Stimulated activated CD8-positive, alpha-beta memory T cell treated with anti-CD3 and anti-CD28 coated beads, Interleukin-12 subunit alpha, Interleukin-12 subunit beta, amount 100 ng/mL, for 24 hours (primary cell): ENCODE results near the gene LEF1.
"Not testable (repeated sequence)": the region's sequence is repeated elsewhere in the genome, so short reads cannot be mapped to it uniquely, and the experiment has no call there.

ENCODE experiments used
- DNase-seq: peaks from one replicate; pipeline ENCODE4 v3.0.0-alpha.2; 2020; ENCODE audit errors: extremely low read depth

Gene LEF1

DNA sequence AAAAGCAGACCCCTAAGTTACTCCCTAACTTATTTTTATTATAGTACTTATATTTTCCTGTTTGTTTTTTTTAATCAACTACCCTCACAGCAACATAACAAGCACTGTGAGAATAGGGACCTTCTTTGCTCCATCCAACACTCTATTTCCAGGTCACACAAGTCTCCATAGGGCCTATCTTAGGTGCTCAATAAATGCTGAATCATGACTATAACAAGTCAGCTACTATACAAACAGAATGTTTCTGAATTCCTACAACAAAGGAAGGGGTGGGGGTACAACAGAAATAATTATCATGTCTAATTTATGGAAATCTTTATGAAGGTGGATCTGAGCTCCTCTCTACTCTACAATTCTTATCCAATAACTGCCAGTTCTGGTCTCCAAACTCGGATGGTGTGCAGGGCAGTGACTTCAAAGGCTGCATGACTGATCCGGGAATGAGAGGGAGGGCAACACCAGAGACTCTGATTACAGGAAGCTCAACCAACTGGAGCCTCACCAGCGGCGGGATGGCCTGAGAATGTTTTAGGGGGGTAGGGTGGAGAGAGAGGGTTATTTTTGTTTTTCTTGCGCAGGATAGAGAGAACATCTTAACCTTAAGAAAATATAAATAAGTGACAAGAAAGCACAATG, 107.9 kb downstream of the LEF1 start:
- no peak for DNase-seq

- DNase-seq, result no peak
These were observed 108.6 kb downstream of the LEF1 start for GRCh38 chr4:108060164-108060563.

DNA sequence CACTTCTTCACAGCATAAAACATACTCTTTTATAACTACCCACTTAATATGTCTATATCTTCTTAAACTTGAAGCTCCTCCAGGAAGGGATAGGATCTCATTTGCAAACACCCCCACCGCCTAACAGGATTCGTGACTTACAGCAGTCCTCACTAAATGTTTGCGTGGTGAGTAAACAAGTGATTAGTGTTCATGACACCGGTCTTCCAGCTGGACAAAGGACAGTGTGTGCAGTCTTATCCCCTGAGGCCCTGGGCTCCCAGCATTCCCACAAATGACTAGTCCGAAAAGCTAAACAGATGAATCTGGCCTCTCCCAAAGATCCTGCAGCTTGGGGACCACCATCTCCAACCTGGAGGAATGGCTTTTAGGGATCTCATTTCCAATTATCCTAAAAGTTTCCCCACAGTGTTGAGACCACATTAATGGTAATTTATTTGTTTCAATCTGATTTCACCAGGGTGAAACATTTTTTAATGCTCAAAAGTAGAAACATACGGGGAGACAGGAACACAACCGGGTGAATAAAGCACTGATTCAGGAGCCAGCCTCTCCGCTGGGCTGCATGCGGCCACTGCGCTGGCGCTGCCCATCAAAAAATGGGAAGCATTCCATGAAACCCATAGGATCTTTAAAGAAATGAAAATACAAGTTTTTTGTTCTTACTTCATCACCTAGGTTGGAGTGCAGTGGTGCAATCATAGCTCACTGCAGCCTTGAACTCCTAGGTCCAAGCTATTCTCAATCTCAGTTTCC, 109.9 kb downstream of the LEF1 start:
- DNase-seq, result no peak

DNA sequence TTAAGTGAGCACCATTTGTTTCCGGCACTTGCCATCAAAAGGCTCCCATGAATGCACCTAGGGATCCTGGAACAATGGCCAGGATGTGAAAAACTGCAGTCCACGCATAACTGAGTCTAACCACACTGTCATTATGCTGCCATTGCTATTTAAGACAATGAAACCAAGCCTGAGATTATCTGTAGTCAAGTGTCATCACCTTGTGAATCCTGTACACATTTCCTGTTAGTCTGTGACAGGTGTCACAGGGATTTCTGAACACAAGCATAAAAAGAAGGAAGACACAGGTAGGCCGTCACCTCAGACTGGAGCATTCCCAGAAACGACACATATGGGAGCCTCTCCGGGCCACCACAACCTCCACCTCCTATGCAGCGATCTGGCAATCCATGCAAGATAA, 112.3 kb downstream of the LEF1 start:
- DNase-seq, result no peak

DNA sequence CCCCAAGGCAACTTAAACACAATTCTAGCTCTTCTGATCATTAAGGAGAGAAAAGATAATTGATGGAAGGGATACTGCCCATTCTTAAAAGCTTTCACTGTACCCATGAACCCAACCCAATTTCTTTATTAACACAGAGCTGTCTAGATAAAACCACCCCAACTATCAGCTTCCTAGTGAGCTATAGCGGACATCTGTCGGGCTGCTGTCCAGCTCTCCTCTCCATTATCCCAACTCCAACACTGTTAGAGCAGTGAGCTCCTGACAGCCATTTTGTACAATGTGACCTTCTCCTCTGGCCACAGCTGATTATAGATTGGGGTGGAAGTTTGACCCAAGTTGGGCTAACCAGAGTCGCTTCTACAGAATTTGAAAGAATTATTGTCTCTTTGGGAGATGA, 112.9 kb downstream of the LEF1 start:
- no peak for DNase-seq

DNA sequence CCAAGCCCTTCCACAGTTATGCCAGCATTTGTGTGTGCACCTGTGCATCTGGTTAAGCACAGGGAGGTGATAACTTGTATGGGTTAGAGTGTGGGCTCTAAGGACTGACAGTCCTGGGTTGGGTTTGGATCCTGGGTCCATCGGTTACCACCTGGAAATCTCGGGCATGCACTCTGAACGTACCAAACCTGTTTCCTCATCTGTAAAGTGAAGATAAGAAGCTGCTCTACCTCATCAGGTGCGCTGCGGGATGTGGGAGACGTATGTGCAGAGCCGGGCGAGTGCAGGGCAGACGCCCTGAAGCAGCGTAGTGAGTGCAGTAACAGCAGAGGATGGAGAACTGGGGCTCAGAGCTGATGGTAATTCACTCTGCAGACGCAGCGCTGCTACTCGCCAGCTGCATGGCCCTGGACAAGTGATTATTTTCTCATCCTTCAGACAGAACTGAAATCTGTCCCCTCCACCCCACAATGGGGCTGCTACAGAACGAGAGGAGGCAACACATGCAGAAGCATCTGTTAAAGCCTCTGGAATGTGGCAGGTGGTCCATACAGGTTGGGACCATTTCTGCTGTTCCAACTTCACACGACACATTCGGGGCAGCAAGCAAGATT, 114.6 kb downstream of the LEF1 start:
- no peak for DNase-seq

DNA sequence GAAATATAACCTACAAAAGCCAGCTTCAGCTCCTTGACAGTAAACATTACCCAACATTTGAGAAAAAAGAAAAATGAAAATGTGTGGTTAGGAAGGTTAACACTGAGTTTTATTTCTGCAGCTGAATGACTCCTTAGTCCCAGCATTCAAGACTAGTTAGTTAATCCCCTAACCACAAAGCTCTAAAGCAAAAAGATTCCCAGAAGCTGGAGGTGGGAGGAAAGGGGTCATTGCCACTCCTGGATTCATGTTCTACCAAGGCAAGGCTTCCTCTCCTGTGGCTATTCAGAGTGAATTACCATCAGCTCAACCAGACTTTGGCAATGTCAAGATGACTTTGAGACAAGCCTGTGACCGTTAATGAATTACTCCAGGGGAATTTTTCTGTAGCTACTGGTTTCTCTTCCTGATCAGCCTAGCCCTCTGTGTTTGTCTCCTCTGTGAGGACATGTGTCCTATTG, 115.5 kb downstream of the LEF1 start:
- no peak for DNase-seq

GRCh38 chr4:108052558-108053120, 116.1 kb downstream of the LEF1 start:
- DNase-seq, result no peak

- no peak for DNase-seq
These were observed 117.4 kb downstream of the LEF1 start for GRCh38 chr4:108051343-108051742.

DNA sequence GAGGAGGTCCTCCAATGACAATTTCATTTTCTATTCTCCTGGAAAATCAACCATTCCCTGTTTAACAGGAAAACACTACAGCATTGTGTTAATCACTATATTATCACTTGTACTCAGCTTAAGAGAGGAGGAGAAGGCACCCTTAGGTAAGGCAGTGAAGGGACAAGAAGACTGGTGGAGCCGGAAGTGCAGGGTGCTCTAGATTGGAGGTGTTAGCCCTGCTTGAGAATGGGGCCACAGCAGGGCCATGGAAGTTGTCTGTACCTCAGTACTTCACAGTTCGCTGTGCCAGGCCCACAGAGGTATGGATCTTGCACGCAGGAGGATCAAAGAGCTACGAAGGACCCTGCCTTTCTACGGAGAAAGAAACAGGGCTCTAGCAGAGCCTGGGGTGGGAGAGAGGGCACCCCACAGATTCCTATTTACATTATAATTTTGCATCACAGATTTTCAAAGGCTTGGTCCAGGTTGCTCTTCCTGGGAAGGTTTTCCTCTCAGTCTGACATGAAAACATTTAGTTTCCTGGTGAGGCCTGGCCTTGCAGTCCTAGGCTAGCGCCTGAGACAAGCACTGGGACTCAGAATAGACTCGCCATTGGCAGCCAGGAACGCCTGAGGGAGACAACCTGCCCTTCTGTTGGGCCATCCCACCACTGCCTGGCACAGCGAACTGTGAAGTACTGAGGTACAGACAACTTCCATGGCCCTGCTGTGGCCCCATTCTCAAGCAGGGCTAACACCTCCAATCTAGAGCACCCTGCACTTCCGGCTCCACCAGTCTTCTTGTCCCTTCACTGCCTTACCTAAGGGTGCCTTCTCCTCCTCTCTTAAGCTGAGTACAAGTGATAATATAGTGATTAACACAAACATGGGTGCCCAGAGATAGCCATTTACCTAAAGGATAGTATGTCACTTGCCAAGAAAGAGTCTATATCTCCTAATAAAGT, 118.3 kb downstream of the LEF1 start:
- DNase-seq, result not testable (repeated sequence)

- no peak for DNase-seq
These were observed 119.3 kb downstream of the LEF1 start for GRCh38 chr4:108049406-108049805.

DNA sequence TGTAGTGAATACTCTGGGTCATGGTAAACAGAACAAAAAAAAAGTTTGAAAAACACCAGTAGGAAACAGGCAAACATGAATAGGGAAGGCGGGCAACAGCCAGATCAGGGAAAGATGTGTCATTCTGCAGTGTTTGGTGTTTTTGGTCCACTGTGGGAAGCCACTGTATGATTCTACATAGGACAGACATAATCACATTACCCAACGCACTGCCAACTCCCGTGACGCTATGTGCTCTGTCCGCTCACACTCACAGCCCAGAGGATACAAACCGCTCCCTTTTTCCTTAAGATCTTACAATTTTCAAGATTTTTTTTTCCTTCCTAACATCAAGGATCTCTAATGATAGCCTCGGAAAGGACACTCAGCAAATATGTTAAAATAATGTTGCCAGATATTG, 119.7 kb downstream of the LEF1 start:
- no peak for DNase-seq

DNA sequence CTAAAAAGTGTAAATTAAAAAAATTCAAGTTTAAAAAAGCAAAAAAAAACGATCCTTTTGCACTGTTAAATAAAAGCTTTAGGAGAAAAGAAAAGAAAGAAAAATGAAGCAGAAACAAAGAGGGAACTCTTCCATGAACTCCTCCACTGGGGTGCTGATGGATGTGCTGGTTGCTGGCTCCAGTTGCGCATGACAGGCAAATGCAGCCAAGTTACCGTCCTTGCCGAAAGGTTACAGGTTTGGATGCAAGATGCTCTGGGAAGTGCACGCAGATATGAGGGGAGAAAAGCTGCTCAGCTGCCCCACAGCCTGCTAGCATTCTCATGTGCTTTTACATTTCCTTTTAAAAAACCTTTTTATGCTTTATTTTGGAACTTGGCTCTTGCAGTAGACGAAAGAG, 120.6 kb downstream of the LEF1 start:
- DNase-seq, result no peak

DNA sequence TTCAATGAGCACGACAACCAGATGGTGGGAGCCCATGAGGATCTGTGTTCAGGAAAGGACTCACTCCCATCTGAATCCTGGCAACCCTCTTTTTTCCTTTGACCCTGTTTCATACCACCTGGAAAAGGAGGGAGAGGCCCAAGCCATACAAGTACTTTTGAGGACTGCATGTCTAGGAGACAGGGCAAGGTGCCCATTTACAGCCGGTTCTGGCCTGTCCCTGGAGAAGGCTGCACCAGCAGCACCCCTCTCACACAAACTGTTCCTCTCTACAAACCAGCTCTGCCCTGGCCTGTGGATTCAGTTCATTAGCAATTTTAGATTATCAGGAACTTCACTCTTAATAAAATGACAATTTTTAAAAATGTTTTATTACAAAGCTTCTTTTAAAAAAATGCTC, 121.5 kb downstream of the LEF1 start:
- DNase-seq, result no peak

GRCh38 chr4:108045687-108046024, 123.1 kb downstream of the LEF1 start:
- no peak for DNase-seq

DNA sequence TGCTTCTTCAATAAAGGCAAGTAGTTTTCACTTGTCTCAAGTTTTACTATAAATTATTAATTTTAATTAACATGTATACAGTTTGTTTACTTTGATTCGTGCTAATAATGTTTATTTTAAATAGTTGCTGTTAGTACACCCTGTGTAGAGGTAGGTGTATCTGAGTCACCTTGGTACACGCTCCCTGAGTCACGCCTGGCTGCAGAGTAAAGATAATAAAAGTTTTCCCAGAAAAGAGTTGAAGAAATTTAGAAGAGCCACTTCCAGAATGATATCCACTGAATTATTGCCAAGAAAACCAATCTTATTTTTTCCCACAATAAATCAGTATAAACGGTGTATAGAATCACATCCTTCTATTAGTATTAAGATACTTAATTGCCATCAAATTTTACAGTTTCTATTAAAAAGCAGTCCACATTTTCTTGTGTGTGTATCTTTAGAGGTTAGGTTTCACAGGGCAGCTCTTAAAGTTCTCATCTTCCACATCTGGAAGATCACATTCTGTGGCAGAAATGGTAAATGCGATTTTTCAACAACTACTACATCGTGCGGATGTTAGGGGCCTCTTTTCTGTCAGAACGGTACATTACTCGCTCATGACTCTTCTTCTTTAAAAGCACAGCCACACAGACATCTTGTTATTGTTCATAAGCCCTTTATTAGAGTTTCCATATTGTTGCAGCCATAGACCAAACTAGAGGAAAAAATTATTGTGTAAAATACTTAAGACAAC, 123.6 kb downstream of the LEF1 start:
- DNase-seq, result no peak

DNA sequence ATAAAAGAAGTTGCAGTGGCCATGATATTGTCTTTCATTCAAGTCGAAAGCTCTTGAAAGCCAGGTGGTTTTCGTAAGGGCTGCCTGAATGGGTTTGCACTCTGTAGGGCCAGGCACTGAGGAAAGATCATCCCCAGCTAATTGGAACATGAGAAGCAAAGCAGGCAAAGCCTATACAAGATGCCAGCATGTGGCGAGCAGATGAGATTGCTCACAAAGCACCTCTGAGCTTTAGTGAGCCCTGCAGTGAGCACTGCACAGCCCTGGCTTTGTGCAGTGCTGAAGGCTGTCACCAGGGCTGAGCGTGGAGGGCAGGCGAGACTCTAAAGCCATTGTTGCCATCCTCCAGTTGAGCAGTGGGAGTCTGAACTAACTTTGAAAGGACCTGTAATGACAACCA, 125.2 kb downstream of the LEF1 start:
- no peak for DNase-seq

DNA sequence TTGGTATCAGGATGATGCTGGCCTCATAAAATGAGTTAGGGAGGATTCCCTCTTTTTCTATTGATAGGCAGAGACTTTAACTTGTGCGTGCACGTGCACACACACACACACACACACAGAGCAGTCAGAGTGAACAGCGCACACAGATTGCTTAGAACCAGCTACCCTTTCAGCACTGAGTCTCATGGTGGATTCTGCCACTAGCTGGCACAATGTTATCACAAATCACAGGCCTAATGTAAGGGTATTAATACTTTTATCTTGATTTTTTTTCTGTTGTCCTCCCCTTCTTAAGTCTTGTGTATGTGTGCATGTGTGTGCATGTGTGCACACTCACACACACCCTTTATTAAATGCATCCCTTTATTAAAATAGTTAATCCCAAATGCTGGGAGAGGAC, 125.8 kb downstream of the LEF1 start:
- DNase-seq, result no peak

GRCh38 chr4:108037884-108038283, 130.8 kb downstream of the LEF1 start:
- no peak for DNase-seq

GRCh38 chr4:108036213-108036612, 132.5 kb downstream of the LEF1 start:
- DNase-seq, result no peak

DNA sequence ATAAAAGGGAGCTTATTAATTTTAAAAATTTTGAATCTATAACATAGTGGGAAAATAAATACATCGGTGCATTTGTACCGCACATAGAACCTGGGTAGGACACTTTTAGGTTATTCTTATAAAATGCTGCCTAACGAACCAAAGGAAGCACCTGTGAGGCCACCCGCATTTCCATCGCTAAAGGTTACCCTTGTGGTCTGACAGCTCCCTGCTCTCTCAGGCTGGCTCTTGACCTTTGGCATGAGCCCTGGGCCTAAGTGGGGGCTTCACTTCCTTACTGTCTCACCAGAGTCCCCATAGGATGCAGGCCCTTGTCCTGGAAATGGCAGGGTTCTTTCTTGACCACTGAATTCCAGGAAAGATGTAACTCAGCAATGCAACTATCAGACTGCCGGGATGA, 133.0 kb downstream of the LEF1 start:
- no peak for DNase-seq
